IMR-90 (cell line): ENCODE data around the gene PVALEF. TPM values are rescaled to one million over a fixed set of nuclear protein-coding genes. Genes with fewer than 3 reads are reported as not detected.

Experiments used
- ATAC-seq: fragments of 200-7000 bp; cut with Tn5 transposase; 2 replicates; pipeline ENCODE4 v1.9.1; 2020; ENCODE audit warnings: low read depth, mild to moderate bottlenecking, moderate library complexity
- BruUV-seq: library from RNA; stranded (reverse); fragments of 400-500 nt; replicated peaks from 2 replicates; lab custom pipeline; 2021; lab: Mats Ljungman, UMichigan
- CTCF ChIA-PET: fragments of 300-600 bp; formaldehyde crosslinking; extraction: SDS; loops from one replicate; lab custom pipeline; 2021; ENCODE audit warnings: antibody characterized with exemption; lab: Yijun Ruan, JAX
- POLR2A ChIA-PET: fragments of 300-600 bp; sonication (Branson Sonifier 250); formaldehyde crosslinking; loops from one replicate; lab custom pipeline; 2022; ENCODE audit warnings: antibody characterized with exemption; ENCODE audit not compliant: unreplicated experiment; lab: Charles Lee
- DNase-seq: peaks from one replicate; pipeline ENCODE4 v3.0.0; 2013
- H2AFZ ChIP-seq: replicated peaks from 2 replicates; pipeline ENCODE3; 2013; ENCODE audit warnings: low read length, mild to moderate bottlenecking; ENCODE audit not compliant: poor library complexity
- H2AK5ac ChIP-seq: 2 replicates; pipeline ENCODE4 v1.6.1; 2013; ENCODE audit warnings: low read depth, low read length, inconsistent platforms
- H2AK9ac ChIP-seq: replicated peaks from 2 replicates; pipeline ENCODE3; 2013; ENCODE audit warnings: mild to moderate bottlenecking, low read depth, low read length, moderate library complexity; ENCODE audit not compliant: poor library complexity
- H2BK120ac ChIP-seq: 2 replicates; pipeline ENCODE4 v1.6.1; 2013; ENCODE audit warnings: low read depth, low read length, inconsistent platforms
- H2BK15ac ChIP-seq: 3 replicates; pipeline ENCODE4 v1.6.1; 2013; ENCODE audit warnings: low read depth, low read length, inconsistent platforms
- H2BK20ac ChIP-seq: 2 replicates; pipeline ENCODE4 v1.6.1; 2013; ENCODE audit warnings: low read depth, mild to moderate bottlenecking, inconsistent platforms, low read length, moderate library complexity
- H2BK5ac ChIP-seq: 2 replicates; pipeline ENCODE4 v1.6.1; 2013; ENCODE audit warnings: mild to moderate bottlenecking, low read depth, low read length, inconsistent platforms; ENCODE audit not compliant: poor library complexity, severe bottlenecking
- H3K14ac ChIP-seq: replicated peaks from 2 replicates; pipeline ENCODE4 v1.6.1; 2013; ENCODE audit warnings: low read depth, low read length, inconsistent platforms
- H3K18ac ChIP-seq: 2 replicates; pipeline ENCODE4 v1.6.1; 2013; ENCODE audit warnings: low read depth, low read length, control low read depth
- H3K23ac ChIP-seq: 2 replicates; pipeline ENCODE4 v1.6.1; 2013; ENCODE audit warnings: low read depth, low read length, inconsistent platforms
- H3K27ac ChIP-seq: 2 replicates; pipeline ENCODE4 v1.5.1; 2013; ENCODE audit warnings: mild to moderate bottlenecking, control low read depth, low read length; ENCODE audit not compliant: insufficient read depth
- H3K27me3 ChIP-seq: 2 replicates; pipeline ENCODE4 v1.6.1; 2013; ENCODE audit warnings: low read length; ENCODE audit not compliant: control insufficient read depth, insufficient read depth
- H3K36me3 ChIP-seq: 2 replicates; pipeline ENCODE4 v1.6.1; 2013; ENCODE audit warnings: low read length, mixed read lengths; ENCODE audit not compliant: control insufficient read depth, insufficient read depth
- H3K4ac ChIP-seq: 2 replicates; pipeline ENCODE4 v1.6.1; 2013; ENCODE audit warnings: low read depth, low read length, inconsistent platforms
- H3K4me1 ChIP-seq: 2 replicates; pipeline ENCODE4 v1.6.1; 2013; ENCODE audit warnings: low read length, mixed read lengths; ENCODE audit not compliant: control insufficient read depth, insufficient read depth
- H3K4me2 ChIP-seq: 2 replicates; pipeline ENCODE4 v1.6.1; 2013; ENCODE audit warnings: low read depth, mild to moderate bottlenecking, control low read depth, low read length, moderate library complexity
- H3K4me3 ChIP-seq: 2 replicates; pipeline ENCODE4 v1.5.1; 2013; ENCODE audit warnings: low read depth, mild to moderate bottlenecking, control low read depth, low read length, moderate library complexity; ENCODE audit not compliant: insufficient read depth
- H3K56ac ChIP-seq: 2 replicates; pipeline ENCODE4 v1.6.1; 2013; ENCODE audit warnings: low read length, inconsistent platforms; ENCODE audit not compliant: insufficient read depth; ENCODE audit errors: extremely low read depth
- H3K79me1 ChIP-seq, 2 experiments: 2 replicates each; pipeline ENCODE4 v1.6.1; 2013; ENCODE audit warnings: low read length in 2 of 2, inconsistent platforms in 1 of 2, low read depth in 1 of 2
- H3K9ac ChIP-seq: 2 replicates; pipeline ENCODE4 v1.6.1; 2013; ENCODE audit warnings: low read depth, low read length, control low read depth
- H3K9me1 ChIP-seq: 2 replicates; pipeline ENCODE4 v1.6.1; 2013; ENCODE audit warnings: low read length, inconsistent platforms; ENCODE audit not compliant: insufficient read depth
- H3K9me3 ChIP-seq: 2 replicates; pipeline ENCODE4 v1.6.1; 2013; ENCODE audit warnings: low read length; ENCODE audit not compliant: control insufficient read depth, insufficient read depth
- H4K20me1 ChIP-seq: 2 replicates; pipeline ENCODE4 v1.6.1; 2013; ENCODE audit warnings: low read length, inconsistent platforms; ENCODE audit not compliant: insufficient read depth
- H4K5ac ChIP-seq: 2 replicates; pipeline ENCODE4 v1.6.1; 2013; ENCODE audit warnings: mild to moderate bottlenecking, low read depth, low read length, control low read depth
- H4K8ac ChIP-seq, 2 experiments: 2 replicates each; pipeline ENCODE4 v1.6.1; 2013; ENCODE audit warnings: low read depth in 2 of 2, low read length in 2 of 2, control low read depth in 1 of 2, inconsistent platforms in 1 of 2
- H4K91ac ChIP-seq: 2 replicates; pipeline ENCODE4 v1.6.1; 2013; ENCODE audit warnings: low read depth, low read length, inconsistent platforms; ENCODE audit not compliant: insufficient read depth
- BHLHE40 ChIP-seq: fragments of 150-350 bp; IDR thresholded peaks from 2 replicates; pipeline ENCODE4 v1.6.1; 2016; ENCODE audit warnings: mild to moderate bottlenecking, low read depth, low read length
- CEBPB ChIP-seq: IDR thresholded peaks from 2 replicates; pipeline ENCODE4 v1.6.1; 2012; ENCODE audit warnings: low read depth, low read length, improper control_type of control experiment
- CHD1 ChIP-seq: IDR thresholded peaks from 2 replicates; pipeline ENCODE4 v1.6.1; 2012; ENCODE audit warnings: low read depth, low read length, improper control_type of control experiment
- FOS ChIP-seq: fragments of 150-350 bp; IDR thresholded peaks from 2 replicates; pipeline ENCODE4 v1.6.1; 2016; ENCODE audit warnings: low read depth, low read length
- MAFK ChIP-seq: IDR thresholded peaks from 2 replicates; pipeline ENCODE4 v1.6.1; 2012; ENCODE audit warnings: low read depth, low read length, improper control_type of control experiment
- MAZ ChIP-seq: IDR thresholded peaks from 2 replicates; pipeline ENCODE4 v1.6.1; 2012; ENCODE audit warnings: low read depth, mild to moderate bottlenecking, low read length, improper control_type of control experiment, moderate library complexity, borderline replicate concordance
- MXI1 ChIP-seq: IDR thresholded peaks from 2 replicates; pipeline ENCODE4 v1.6.1; 2012; ENCODE audit warnings: low read depth, mild to moderate bottlenecking, low read length, moderate library complexity, borderline replicate concordance
- NFE2L2 ChIP-seq: fragments of 150-350 bp; IDR thresholded peaks from 2 replicates; pipeline ENCODE4 v1.6.1; 2016; ENCODE audit warnings: low read depth, mild to moderate bottlenecking, low read length
- POLR2A ChIP-seq: IDR thresholded peaks from 2 replicates; pipeline ENCODE4 v1.6.1; 2012; ENCODE audit warnings: mild to moderate bottlenecking, low read depth, low read length
- RAD21 ChIP-seq: IDR thresholded peaks from 2 replicates; pipeline ENCODE4 v1.6.1; 2012; ENCODE audit warnings: low read length, improper control_type of control experiment
- RCOR1 ChIP-seq: IDR thresholded peaks from 2 replicates; pipeline ENCODE4 v1.6.1; 2012; ENCODE audit warnings: mild to moderate bottlenecking, low read length, improper control_type of control experiment; ENCODE audit not compliant: insufficient replicate concordance
- RFX5 ChIP-seq: IDR thresholded peaks from 2 replicates; pipeline ENCODE4 v1.8.0; 2012; ENCODE audit warnings: low read depth, mild to moderate bottlenecking, low read length, moderate library complexity
- SMC3 ChIP-seq: fragments of 150-350 bp; IDR thresholded peaks from 2 replicates; pipeline ENCODE4 v1.6.1; 2016; ENCODE audit warnings: low read depth, mild to moderate bottlenecking, antibody characterized with exemption, low read length, moderate library complexity
- WGBS, 2 experiments: methylation state at CpG; one replicate each; pipeline versions ENCODE4 v1.1.5 to v1.1.7; 2013; ENCODE audit warnings: missing lambda C conversion rate in 2 of 2; ENCODE audit not compliant: insufficient read length in 1 of 2; ENCODE audit errors: extremely low coverage in 2 of 2; 5-methylcytosine and 5-hydroxymethylcytosine counted together
- dilution Hi-C: fragments of 300-500 bp; cut with HindIII; formaldehyde crosslinking; loops from one replicate; pipeline ENCODE4 v1.14.3; 2018; ENCODE audit warnings: low sequenced_read_pairs; ENCODE audit not compliant: unreplicated experiment
- in situ Hi-C: fragments of 300-500 bp; cut with MboI; formaldehyde crosslinking; loops from 3 replicates; pipeline ENCODE4 v1.14.3; 2019; ENCODE audit warnings: low sequenced_read_pairs, inconsistent platforms, mixed read lengths
- intact Hi-C: fragments of 100-400 bp; cut with micrococcal nuclease; formaldehyde crosslinking; loops from 2 replicates; pipeline ENCODE4 v1.10.0; 2022
- polyA plus RNA-seq, 3 experiments: library from polyadenylated mRNA; depleted of rRNA; stranded (reverse); fragments of >200 nt; gene quantifications; 2 replicates each; pipeline ENCODE4 v1.2.3, GENCODE V29; 2012; ENCODE audit warnings: low replicate concordance in 1 of 3
- total RNA-seq: library from RNA; depleted of rRNA; stranded (reverse); fragments of >200 nt; gene quantifications from 2 replicates; pipeline ENCODE4 v1.2.3, GENCODE V29; 2012
- TF ChIP-seq, protein P1 (sequence below): fragments of 150-350 bp; IDR thresholded peaks from 2 replicates; pipeline ENCODE4 v1.6.1; 2017; ENCODE audit warnings: mild to moderate bottlenecking, antibody characterized with exemption, low read length, low read depth
- TF ChIP-seq, protein P2 (sequence below): fragments of 150-350 bp; IDR thresholded peaks from 2 replicates; pipeline ENCODE4 v1.6.1; 2016; ENCODE audit warnings: low read depth, mild to moderate bottlenecking, low read length, moderate library complexity, borderline replicate concordance
- TF ChIP-seq, protein P3 (sequence below): conservative IDR thresholded peaks from 2 replicates; pipeline ENCODE4 v1.5.1; 2012; ENCODE audit warnings: mild to moderate bottlenecking, low read depth, low read length, improper control_type of control experiment

PVALEF gene
- total and polyA plus RNA-seq, 2 of the 4 experiments (the other 2 are of a cell fraction) = not detected

DNA sequence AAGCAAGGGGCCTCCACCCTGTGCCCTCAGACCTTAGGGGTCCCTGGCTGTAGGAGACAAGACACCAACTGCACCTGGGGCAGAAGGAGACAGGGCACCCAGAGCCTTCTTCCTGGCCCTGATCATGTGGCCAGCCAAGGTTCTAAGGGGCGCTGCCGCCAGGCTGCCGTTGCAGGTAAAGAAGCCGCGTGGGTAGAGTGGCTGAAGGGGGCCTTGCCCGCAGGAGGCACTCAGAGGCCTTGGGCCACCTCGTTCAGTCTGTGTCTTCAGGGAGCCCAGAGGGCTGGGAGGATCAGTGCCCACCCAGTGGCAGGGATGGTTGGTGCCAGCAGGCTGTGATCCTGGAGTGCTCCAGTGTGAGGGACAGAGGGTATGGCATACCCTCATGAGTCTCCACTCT is 2.3 kb downstream of the PVALEF start:
- no peak overlapping the region for H4K5ac ChIP-seq
- in situ Hi-C loops = no loop called here
- 0 out of 2 replicates have a peak, but pooled peaks cover 3% of the 10 kb centered on the region for H4K20me1 ChIP-seq
- H3K36me3 ChIP-seq = no peaks in the 10 kb centered on the region
- H3K9me1 ChIP-seq = no peaks in the 10 kb centered on the region
- no peaks in the 10 kb centered on the region for H3K9me3 ChIP-seq
- H2BK15ac ChIP-seq = no peak overlapping the region
- H3K27ac ChIP-seq = no peak overlapping the region
- ATAC-seq (no peak), DNase-seq (no peak)
- BruUV-seq = no TSS peak
- H3K27me3 ChIP-seq = peaks cover 47% of the 10 kb centered on the region
- H3K18ac ChIP-seq = no peak overlapping the region
- H3K79me1 ChIP-seq = no peaks in the 10 kb centered on the region
- no CpG with 5 or more reads among the region's 7 CpGs for WGBS, 2 experiments
- H4K8ac ChIP-seq = no peak overlapping the region
- CTCF ChIA-PET = no interaction called here
- H2BK20ac ChIP-seq = no peak overlapping the region
- H3K4me1 ChIP-seq = 0 out of 2 replicates have a peak, but pooled peaks cover 2% of the 10 kb centered on the region
- no peak overlapping the region for H3K23ac ChIP-seq
- no peak overlapping the region for H3K56ac ChIP-seq
- TF ChIP-seq MXI1 (no peak), BHLHE40 (no peak), CHD1 (no peak), RAD21 (no peak), RFX5 (no peak), MAZ (no peak), NFE2L2 (no peak), POLR2A (no peak), MAFK (no peak), SMC3 (no peak), FOS (no peak), RCOR1 (no peak), CEBPB (no peak)
- TF ChIP-seq, protein P1, sequence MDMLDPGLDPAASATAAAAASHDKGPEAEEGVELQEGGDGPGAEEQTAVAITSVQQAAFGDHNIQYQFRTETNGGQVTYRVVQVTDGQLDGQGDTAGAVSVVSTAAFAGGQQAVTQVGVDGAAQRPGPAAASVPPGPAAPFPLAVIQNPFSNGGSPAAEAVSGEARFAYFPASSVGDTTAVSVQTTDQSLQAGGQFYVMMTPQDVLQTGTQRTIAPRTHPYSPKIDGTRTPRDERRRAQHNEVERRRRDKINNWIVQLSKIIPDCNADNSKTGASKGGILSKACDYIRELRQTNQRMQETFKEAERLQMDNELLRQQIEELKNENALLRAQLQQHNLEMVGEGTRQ = no peak
- TF ChIP-seq, protein P2, sequence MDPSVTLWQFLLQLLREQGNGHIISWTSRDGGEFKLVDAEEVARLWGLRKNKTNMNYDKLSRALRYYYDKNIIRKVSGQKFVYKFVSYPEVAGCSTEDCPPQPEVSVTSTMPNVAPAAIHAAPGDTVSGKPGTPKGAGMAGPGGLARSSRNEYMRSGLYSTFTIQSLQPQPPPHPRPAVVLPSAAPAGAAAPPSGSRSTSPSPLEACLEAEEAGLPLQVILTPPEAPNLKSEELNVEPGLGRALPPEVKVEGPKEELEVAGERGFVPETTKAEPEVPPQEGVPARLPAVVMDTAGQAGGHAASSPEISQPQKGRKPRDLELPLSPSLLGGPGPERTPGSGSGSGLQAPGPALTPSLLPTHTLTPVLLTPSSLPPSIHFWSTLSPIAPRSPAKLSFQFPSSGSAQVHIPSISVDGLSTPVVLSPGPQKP = no peak
- TF ChIP-seq, protein P3, sequence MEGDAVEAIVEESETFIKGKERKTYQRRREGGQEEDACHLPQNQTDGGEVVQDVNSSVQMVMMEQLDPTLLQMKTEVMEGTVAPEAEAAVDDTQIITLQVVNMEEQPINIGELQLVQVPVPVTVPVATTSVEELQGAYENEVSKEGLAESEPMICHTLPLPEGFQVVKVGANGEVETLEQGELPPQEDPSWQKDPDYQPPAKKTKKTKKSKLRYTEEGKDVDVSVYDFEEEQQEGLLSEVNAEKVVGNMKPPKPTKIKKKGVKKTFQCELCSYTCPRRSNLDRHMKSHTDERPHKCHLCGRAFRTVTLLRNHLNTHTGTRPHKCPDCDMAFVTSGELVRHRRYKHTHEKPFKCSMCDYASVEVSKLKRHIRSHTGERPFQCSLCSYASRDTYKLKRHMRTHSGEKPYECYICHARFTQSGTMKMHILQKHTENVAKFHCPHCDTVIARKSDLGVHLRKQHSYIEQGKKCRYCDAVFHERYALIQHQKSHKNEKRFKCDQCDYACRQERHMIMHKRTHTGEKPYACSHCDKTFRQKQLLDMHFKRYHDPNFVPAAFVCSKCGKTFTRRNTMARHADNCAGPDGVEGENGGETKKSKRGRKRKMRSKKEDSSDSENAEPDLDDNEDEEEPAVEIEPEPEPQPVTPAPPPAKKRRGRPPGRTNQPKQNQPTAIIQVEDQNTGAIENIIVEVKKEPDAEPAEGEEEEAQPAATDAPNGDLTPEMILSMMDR = no peak
- H2AK5ac ChIP-seq = no peak overlapping the region
- H3K4ac ChIP-seq = no peak overlapping the region
- POLR2A ChIA-PET = interaction anchor here (0.6 kb wide), 1 partner anchor 20 kb away, joined by 3 read pairs; no protein-coding TSS in a partner anchor
- no peak overlapping the region for H2AK9ac ChIP-seq
- dilution Hi-C loops = no loop called here
- H3K14ac ChIP-seq = no peak overlapping the region
- H3K9ac ChIP-seq = no peak overlapping the region
- no peak overlapping the region for H2AFZ ChIP-seq
- no peak overlapping the region for H2BK5ac ChIP-seq
- H3K4me2 ChIP-seq = no peak overlapping the region
- H3K4me3 ChIP-seq = no peak overlapping the region
- intact Hi-C loops = no loop called here
- no peak overlapping the region for H2BK120ac ChIP-seq
- no peak overlapping the region for H4K91ac ChIP-seq
